ENCODE data around the gene PTGIR. TPM values are rescaled to one million over a fixed set of nuclear protein-coding genes. Genes with fewer than 3 reads are reported as not detected.

The PTGIR gene
- total RNA-seq, 1 donor from 2014 or later, result 10.8 TPM

- Histone ChIP-seq H3K36me3 (peaks cover 0 to 23% of the 10 kb centered on the region in 2 donors), H3K27me3 (no peaks in the 10 kb centered on the region), H3K27ac (peak overlapping the region; percentile 97), H3K9me3 (no peaks in the 10 kb centered on the region), H3K4me3 (peak overlapping the region in 1 of 2 donors; percentile 99), H3K4me1 (peaks cover 51% of the 10 kb centered on the region)
- intact Hi-C loops (cut with DNase I), result no loop called here
- peak in 1 of 2 donors; percentile 84 for DNase-seq (ENCODE audit: extremely low spot score in 2 of 2)
- TF ChIP-seq POLR2A (IDR thresholded peaks at IDR 0.05) (no peak), POLR2AphosphoS5 (IDR thresholded peaks at IDR 0.05; ENCODE audit: insufficient read depth in 1 of 2, low read depth in 1 of 2) (no peak)
These were observed 21.1 kb downstream of the PTGIR start for GRCh38 chr19:46603752-46604231.

- intact Hi-C loops (cut with DNase I), result no loop called here
- Histone ChIP-seq H3K27ac (peak overlapping the region; percentile 97), H3K9me3 (no peaks in the 10 kb centered on the region), H3K4me3 (peak overlapping the region; percentile 99), H3K4me1 (peaks cover 51% of the 10 kb centered on the region), H3K36me3 (peaks cover 0 to 17% of the 10 kb centered on the region in 2 donors), H3K27me3 (no peaks in the 10 kb centered on the region)
- no peak for DNase-seq (ENCODE audit: extremely low spot score in 2 of 2)
- no peak for TF ChIP-seq POLR2A (IDR thresholded peaks at IDR 0.05)
- TF ChIP-seq POLR2AphosphoS5 (IDR thresholded peaks at IDR 0.05; ENCODE audit: insufficient read depth in 1 of 2, low read depth in 1 of 2), result no peak
- TF ChIP-seq CTCF (IDR thresholded peaks at IDR 0.05), result no peak
These were observed 21.7 kb downstream of the PTGIR start for GRCh38 chr19:46603195-46603637.

- H3K4me3 ChIP-seq, result peak overlapping the region; percentile 99
- intact Hi-C loops (cut with DNase I), result no loop called here
- TF ChIP-seq CTCF (IDR thresholded peaks at IDR 0.05), result no peak
- TF ChIP-seq POLR2AphosphoS5 (IDR thresholded peaks at IDR 0.05; ENCODE audit: insufficient read depth in 1 of 2, low read depth in 1 of 2), result no peak
- TF ChIP-seq POLR2A (IDR thresholded peaks at IDR 0.05), result no peak
- peak overlapping the region; percentile 97 for H3K27ac ChIP-seq
- no peaks in the 10 kb centered on the region for H3K9me3 ChIP-seq
- peaks cover 51% of the 10 kb centered on the region for H3K4me1 ChIP-seq
- peaks cover 0 to 11% of the 10 kb centered on the region in 2 donors for H3K36me3 ChIP-seq
- no peaks in the 10 kb centered on the region for H3K27me3 ChIP-seq
- DNase-seq (ENCODE audit: extremely low spot score in 2 of 2), result peak in 1 of 2 donors; percentile 86
These were observed 22.3 kb downstream of the PTGIR start for GRCh38 chr19:46602392-46603194.

GRCh38 chr19:46601318-46602224 is 23.3 kb downstream of the PTGIR start, which contains the start of gene CALM3:
TSS of gene CALM3 (plus strand) at chr19:46601330. CDS start at chr19:46601435, 105 bp downstream.
- DNase-seq (ENCODE audit: extremely low spot score in 2 of 2), result peak in 1 of 2 donors; percentile 89
- TF ChIP-seq POLR2A (IDR thresholded peaks at IDR 0.05) (peak in 1 of 2 donors; percentile 70), CTCF (IDR thresholded peaks at IDR 0.05) (no peak)
- Histone ChIP-seq H3K27ac (peak within 1 kb of the TSS; percentile 97), H3K9me3 (no peaks in the 10 kb centered on the region), H3K4me3 (peak within 1 kb of the TSS; percentile 99), H3K4me1 (peaks cover 51% of the 10 kb centered on the region), H3K27me3 (no peaks in the 10 kb centered on the region), H3K36me3 (peaks cover 0 to under 1% of the 10 kb centered on the region in 2 donors)
- intact Hi-C loops (cut with DNase I), result no loop called here

Data from vagina (tissue), 2 donors.